GM19043 (cell line): ENCODE results near the gene ZIC3.

ENCODE experiments used
- ATAC-seq: cut with Tn5 transposase; IDR thresholded peaks from one replicate; pipeline ENCODE4 v1.9.1; 2021; ENCODE audit warnings: low read depth; ENCODE audit not compliant: unreplicated experiment

The ZIC3 gene

GRCh38 chrX:137573324-137574101, 7.6 kb downstream of the ZIC3 start:
- no peak for ATAC-seq

GRCh38 chrX:137574102-137574783, 8.3 kb downstream of the ZIC3 start:
- no peak for ATAC-seq

DNA sequence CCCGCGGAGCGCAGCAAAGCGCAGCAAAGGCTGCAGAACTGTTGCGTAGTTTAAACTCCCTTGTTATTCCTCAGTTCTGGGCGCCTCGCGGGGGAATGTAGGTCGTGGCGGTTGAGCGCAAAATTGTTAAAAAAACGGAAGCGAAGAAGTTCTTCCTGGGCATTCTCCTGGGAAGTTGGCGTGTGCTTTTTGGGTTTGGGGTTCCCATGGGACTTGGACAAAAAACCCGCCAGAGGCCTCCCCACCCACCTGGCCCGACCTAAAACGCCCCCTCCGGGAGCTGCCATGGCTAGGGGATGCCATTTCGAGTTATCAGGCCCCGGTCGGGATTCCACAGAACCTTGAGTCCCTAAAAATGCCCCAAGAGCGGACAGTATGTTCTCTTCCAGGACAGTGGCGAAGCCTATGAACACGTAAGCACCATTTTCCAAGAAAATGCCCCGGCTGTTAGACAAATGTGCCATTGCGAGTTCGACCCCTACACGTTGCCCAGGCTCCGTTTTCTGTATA, 8.9 kb downstream of the ZIC3 start:
- no peak for ATAC-seq

GRCh38 chrX:137575596-137576255, 9.8 kb downstream of the ZIC3 start:
- ATAC-seq = no peak

- no peak for ATAC-seq
These were observed 21.2 kb downstream of the ZIC3 start for GRCh38 chrX:137587151-137587550.

DNA sequence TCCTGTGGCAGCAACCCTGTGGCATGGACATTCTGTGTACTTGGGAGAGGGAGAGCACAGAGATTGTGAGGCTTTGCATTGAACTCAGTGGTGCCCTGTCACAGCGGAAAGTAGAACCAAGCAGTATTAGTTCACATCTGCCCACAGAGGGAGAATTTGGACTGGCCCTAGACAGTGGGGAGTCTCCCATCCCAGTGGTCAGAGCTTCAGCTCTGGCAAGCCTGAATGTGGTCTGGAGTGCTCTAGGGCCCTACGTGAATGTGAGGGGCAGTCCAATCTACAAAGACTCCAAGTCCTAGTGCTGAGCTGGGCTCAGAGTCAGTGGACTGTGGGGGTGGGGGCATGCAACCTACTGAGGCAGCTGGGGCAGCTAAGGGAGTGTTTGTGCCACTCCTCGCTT, 34.8 kb downstream of the ZIC3 start:
- no peak for ATAC-seq
